Ascending aorta (tissue), 2 donors: ENCODE measurements around the gene SHISA6. TPM values are rescaled to one million over a fixed set of nuclear protein-coding genes. Genes with fewer than 3 reads are reported as not detected.

ENCODE experiments used
- DNase-seq, 2 donors: peaks; one replicate each; pipeline ENCODE4 v3.0.0-alpha.2; 2019; ENCODE audit warnings: low spot score in 2 of 2
- H3K27ac ChIP-seq, 2 donors: fragments of 200-600 bp; sonication (generic); one replicate each; pipeline ENCODE4 v1.5.1; 2016 to 2017; ENCODE audit warnings: mild to moderate bottlenecking in 1 of 2
- H3K27me3 ChIP-seq: fragments of 200-600 bp; sonication (generic); one replicate; pipeline ENCODE4 v1.5.1; 2017
- H3K36me3 ChIP-seq, 2 donors: fragments of 200-600 bp; sonication (generic); one replicate each; pipeline ENCODE4 v1.5.1; 2016
- H3K4me1 ChIP-seq, 2 donors: fragments of 200-600 bp; sonication (generic); one replicate each; pipeline ENCODE4 v1.5.1; 2016 to 2017; ENCODE audit warnings: mild to moderate bottlenecking in 1 of 2
- H3K4me3 ChIP-seq, 2 donors: fragments of 200-600 bp; sonication (generic); one replicate each; pipeline ENCODE4 v1.5.1; 2016 to 2017; ENCODE audit warnings: mild to moderate bottlenecking in 1 of 2
- H3K9me3 ChIP-seq, 2 donors: fragments of 200-600 bp; sonication (generic); one replicate each; pipeline ENCODE4 v1.5.1; 2016
- intact Hi-C: fragments of 100-400 bp; cut with DNase I; formaldehyde crosslinking; loops from one replicate; pipeline ENCODE4 v1.15.1; 2023
- total RNA-seq: library from RNA; depleted of rRNA; stranded (reverse); fragments of >200 nt; gene quantifications from one replicate; pipeline ENCODE4 v1.1.0, GENCODE V29; 2016
- TF ChIP-seq, protein P1 (sequence below), 3 experiments: fragments of 200-600 bp in 2 of 3; fragments of 450-650 bp in 1 of 3; sonication (generic) in 2 of 3; IDR thresholded peaks; one replicate each; pipeline ENCODE4 v1.5.1; 2016 to 2019; ENCODE audit warnings: antibody characterized with exemption in 3 of 3, mild to moderate bottlenecking in 1 of 3, moderate library complexity in 1 of 3

SHISA6 gene
- total RNA-seq, 1 donor from 2014 or later = 0.11 TPM

GRCh38 chr17:11342138-11342537 is 101.1 kb downstream of the SHISA6 start:
- no peaks in the 10 kb centered on the region for H3K36me3 ChIP-seq
- TF ChIP-seq, protein P1, sequence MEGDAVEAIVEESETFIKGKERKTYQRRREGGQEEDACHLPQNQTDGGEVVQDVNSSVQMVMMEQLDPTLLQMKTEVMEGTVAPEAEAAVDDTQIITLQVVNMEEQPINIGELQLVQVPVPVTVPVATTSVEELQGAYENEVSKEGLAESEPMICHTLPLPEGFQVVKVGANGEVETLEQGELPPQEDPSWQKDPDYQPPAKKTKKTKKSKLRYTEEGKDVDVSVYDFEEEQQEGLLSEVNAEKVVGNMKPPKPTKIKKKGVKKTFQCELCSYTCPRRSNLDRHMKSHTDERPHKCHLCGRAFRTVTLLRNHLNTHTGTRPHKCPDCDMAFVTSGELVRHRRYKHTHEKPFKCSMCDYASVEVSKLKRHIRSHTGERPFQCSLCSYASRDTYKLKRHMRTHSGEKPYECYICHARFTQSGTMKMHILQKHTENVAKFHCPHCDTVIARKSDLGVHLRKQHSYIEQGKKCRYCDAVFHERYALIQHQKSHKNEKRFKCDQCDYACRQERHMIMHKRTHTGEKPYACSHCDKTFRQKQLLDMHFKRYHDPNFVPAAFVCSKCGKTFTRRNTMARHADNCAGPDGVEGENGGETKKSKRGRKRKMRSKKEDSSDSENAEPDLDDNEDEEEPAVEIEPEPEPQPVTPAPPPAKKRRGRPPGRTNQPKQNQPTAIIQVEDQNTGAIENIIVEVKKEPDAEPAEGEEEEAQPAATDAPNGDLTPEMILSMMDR (IDR thresholded peaks at IDR 0.05) = no peak
- DNase-seq = no peak
- no peaks in the 10 kb centered on the region for H3K27me3 ChIP-seq
- H3K27ac ChIP-seq = no peak overlapping the region
- no peak overlapping the region for H3K4me3 ChIP-seq
- no peaks in the 10 kb centered on the region for H3K9me3 ChIP-seq
- H3K4me1 ChIP-seq = no peaks in the 10 kb centered on the region
- intact Hi-C loops = no loop called here

GRCh38 chr17:11349106-11349505 is 108.1 kb downstream of the SHISA6 start:
- TF ChIP-seq, protein P1 (IDR thresholded peaks at IDR 0.05) = no peak

GRCh38 chr17:11351479-11351878 is 110.5 kb downstream of the SHISA6 start:
- intact Hi-C loops = no loop called here
- DNase-seq = no peak

More at GRCh38 chr17:11349106-11349505, 108.1 kb downstream of the SHISA6 start:
- H3K9me3 ChIP-seq = no peaks in the 10 kb centered on the region
- no peaks in the 10 kb centered on the region for H3K27me3 ChIP-seq
- no peaks in the 10 kb centered on the region for H3K4me1 ChIP-seq
- no peak for DNase-seq
- no peak overlapping the region for H3K27ac ChIP-seq
- H3K4me3 ChIP-seq = no peak overlapping the region
- no peaks in the 10 kb centered on the region for H3K36me3 ChIP-seq
- intact Hi-C loops = no loop called here

GRCh38 chr17:11353601-11354000 is 112.6 kb downstream of the SHISA6 start:
- H3K27ac ChIP-seq = no peak overlapping the region
- no peaks in the 10 kb centered on the region for H3K27me3 ChIP-seq
- DNase-seq = no peak
- no peaks in the 10 kb centered on the region for H3K36me3 ChIP-seq
- no peak overlapping the region for H3K4me3 ChIP-seq
- no peaks in the 10 kb centered on the region for H3K4me1 ChIP-seq
- TF ChIP-seq, protein P1 (IDR thresholded peaks at IDR 0.05) = no peak
- no peaks in the 10 kb centered on the region for H3K9me3 ChIP-seq
- intact Hi-C loops = no loop called here

More at GRCh38 chr17:11351479-11351878, 110.5 kb downstream of the SHISA6 start:
- Histone ChIP-seq H3K27me3 (no peaks in the 10 kb centered on the region), H3K36me3 (no peaks in the 10 kb centered on the region), H3K27ac (no peak overlapping the region), H3K4me3 (no peak overlapping the region), H3K4me1 (no peaks in the 10 kb centered on the region), H3K9me3 (no peaks in the 10 kb centered on the region)
- TF ChIP-seq, protein P1 (IDR thresholded peaks at IDR 0.05) = no peak

DNA sequence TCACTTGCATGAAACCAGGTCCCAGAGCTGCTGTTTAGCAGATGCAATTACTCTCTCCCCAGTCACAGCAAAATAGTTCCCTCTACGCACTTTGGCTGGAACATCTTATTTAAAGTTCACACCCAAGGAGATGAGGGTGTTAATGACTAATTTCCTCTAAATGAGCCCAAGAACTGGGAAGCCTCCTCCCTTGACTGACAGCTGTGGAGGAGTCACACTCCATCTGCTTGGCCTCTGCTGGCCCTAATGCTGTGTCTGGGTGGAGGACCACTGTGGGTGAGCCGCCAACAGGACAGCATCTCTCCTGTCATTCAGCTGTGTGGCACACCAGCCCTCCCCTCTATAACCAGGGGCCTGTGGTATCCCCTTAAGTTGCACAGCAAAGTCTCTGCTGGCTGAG is 115.4 kb downstream of the SHISA6 start:
- Histone ChIP-seq H3K9me3 (no peaks in the 10 kb centered on the region), H3K4me1 (no peaks in the 10 kb centered on the region), H3K36me3 (no peaks in the 10 kb centered on the region), H3K4me3 (no peak overlapping the region), H3K27ac (no peak overlapping the region), H3K27me3 (no peaks in the 10 kb centered on the region)
- no peak for DNase-seq
- TF ChIP-seq, protein P1 (IDR thresholded peaks at IDR 0.05) = no peak
- intact Hi-C loops = no loop called here

GRCh38 chr17:11363565-11364117 is 122.6 kb downstream of the SHISA6 start:
- no peaks in the 10 kb centered on the region for H3K27me3 ChIP-seq
- intact Hi-C loops = no loop called here
- H3K27ac ChIP-seq = no peak overlapping the region
- TF ChIP-seq, protein P1 (IDR thresholded peaks at IDR 0.05) = no peak
- H3K9me3 ChIP-seq = no peaks in the 10 kb centered on the region
- H3K4me3 ChIP-seq = no peak overlapping the region
- DNase-seq = no peak
- no peaks in the 10 kb centered on the region for H3K36me3 ChIP-seq
- no peaks in the 10 kb centered on the region for H3K4me1 ChIP-seq
